ENCODE data around the gene C10orf53.

- no peak for TF ChIP-seq POLR2AphosphoS5 (IDR thresholded peaks at IDR 0.05; ENCODE audit: low read depth, low read length)
- TF ChIP-seq POLR2A (IDR thresholded peaks at IDR 0.05; ENCODE audit: low read depth, low read length) = no peak
- no peak for TF ChIP-seq SPI1 (IDR thresholded peaks at IDR 0.05; ENCODE audit: low read depth, low read length)
These were observed 46.0 kb upstream of the C10orf53 start for GRCh38 chr10:49633327-49634068.
